IMR-90 (cell line): ENCODE data around the gene ZNF519. TPM values are rescaled to one million over a fixed set of nuclear protein-coding genes. Genes with fewer than 3 reads are reported as not detected.

ENCODE experiments used
- ATAC-seq: fragments of 200-7000 bp; cut with Tn5 transposase; 2 replicates; pipeline ENCODE4 v1.9.1; 2020; ENCODE audit warnings: low read depth, mild to moderate bottlenecking, moderate library complexity
- BruUV-seq: library from RNA; stranded (reverse); fragments of 400-500 nt; replicated peaks from 2 replicates; lab custom pipeline; 2021; lab: Mats Ljungman, UMichigan
- CTCF ChIA-PET: fragments of 300-600 bp; formaldehyde crosslinking; extraction: SDS; loops from one replicate; lab custom pipeline; 2021; ENCODE audit warnings: antibody characterized with exemption; lab: Yijun Ruan, JAX
- POLR2A ChIA-PET: fragments of 300-600 bp; sonication (Branson Sonifier 250); formaldehyde crosslinking; loops from one replicate; lab custom pipeline; 2022; ENCODE audit warnings: antibody characterized with exemption; ENCODE audit not compliant: unreplicated experiment; lab: Charles Lee
- DNase-seq: peaks from one replicate; pipeline ENCODE4 v3.0.0; 2013
- H2AFZ ChIP-seq: replicated peaks from 2 replicates; pipeline ENCODE3; 2013; ENCODE audit warnings: low read length, mild to moderate bottlenecking; ENCODE audit not compliant: poor library complexity
- H2AK5ac ChIP-seq: 2 replicates; pipeline ENCODE4 v1.6.1; 2013; ENCODE audit warnings: low read depth, low read length, inconsistent platforms
- H2AK9ac ChIP-seq: replicated peaks from 2 replicates; pipeline ENCODE3; 2013; ENCODE audit warnings: mild to moderate bottlenecking, low read depth, low read length, moderate library complexity; ENCODE audit not compliant: poor library complexity
- H2BK120ac ChIP-seq: 2 replicates; pipeline ENCODE4 v1.6.1; 2013; ENCODE audit warnings: low read depth, low read length, inconsistent platforms
- H2BK15ac ChIP-seq: 3 replicates; pipeline ENCODE4 v1.6.1; 2013; ENCODE audit warnings: low read depth, low read length, inconsistent platforms
- H2BK20ac ChIP-seq: 2 replicates; pipeline ENCODE4 v1.6.1; 2013; ENCODE audit warnings: low read depth, mild to moderate bottlenecking, inconsistent platforms, low read length, moderate library complexity
- H2BK5ac ChIP-seq: 2 replicates; pipeline ENCODE4 v1.6.1; 2013; ENCODE audit warnings: mild to moderate bottlenecking, low read depth, low read length, inconsistent platforms; ENCODE audit not compliant: poor library complexity, severe bottlenecking
- H3K14ac ChIP-seq: replicated peaks from 2 replicates; pipeline ENCODE4 v1.6.1; 2013; ENCODE audit warnings: low read depth, low read length, inconsistent platforms
- H3K18ac ChIP-seq: 2 replicates; pipeline ENCODE4 v1.6.1; 2013; ENCODE audit warnings: low read depth, low read length, control low read depth
- H3K23ac ChIP-seq: 2 replicates; pipeline ENCODE4 v1.6.1; 2013; ENCODE audit warnings: low read depth, low read length, inconsistent platforms
- H3K27ac ChIP-seq: 2 replicates; pipeline ENCODE4 v1.5.1; 2013; ENCODE audit warnings: mild to moderate bottlenecking, control low read depth, low read length; ENCODE audit not compliant: insufficient read depth
- H3K27me3 ChIP-seq: 2 replicates; pipeline ENCODE4 v1.6.1; 2013; ENCODE audit warnings: low read length; ENCODE audit not compliant: control insufficient read depth, insufficient read depth
- H3K36me3 ChIP-seq: 2 replicates; pipeline ENCODE4 v1.6.1; 2013; ENCODE audit warnings: low read length, mixed read lengths; ENCODE audit not compliant: control insufficient read depth, insufficient read depth
- H3K4ac ChIP-seq: 2 replicates; pipeline ENCODE4 v1.6.1; 2013; ENCODE audit warnings: low read depth, low read length, inconsistent platforms
- H3K4me1 ChIP-seq: 2 replicates; pipeline ENCODE4 v1.6.1; 2013; ENCODE audit warnings: low read length, mixed read lengths; ENCODE audit not compliant: control insufficient read depth, insufficient read depth
- H3K4me2 ChIP-seq: 2 replicates; pipeline ENCODE4 v1.6.1; 2013; ENCODE audit warnings: low read depth, mild to moderate bottlenecking, control low read depth, low read length, moderate library complexity
- H3K4me3 ChIP-seq: 2 replicates; pipeline ENCODE4 v1.5.1; 2013; ENCODE audit warnings: low read depth, mild to moderate bottlenecking, control low read depth, low read length, moderate library complexity; ENCODE audit not compliant: insufficient read depth
- H3K56ac ChIP-seq: 2 replicates; pipeline ENCODE4 v1.6.1; 2013; ENCODE audit warnings: low read length, inconsistent platforms; ENCODE audit not compliant: insufficient read depth; ENCODE audit errors: extremely low read depth
- H3K79me1 ChIP-seq, 2 experiments: 2 replicates each; pipeline ENCODE4 v1.6.1; 2013; ENCODE audit warnings: low read length in 2 of 2, inconsistent platforms in 1 of 2, low read depth in 1 of 2
- H3K9ac ChIP-seq: 2 replicates; pipeline ENCODE4 v1.6.1; 2013; ENCODE audit warnings: low read depth, low read length, control low read depth
- H3K9me1 ChIP-seq: 2 replicates; pipeline ENCODE4 v1.6.1; 2013; ENCODE audit warnings: low read length, inconsistent platforms; ENCODE audit not compliant: insufficient read depth
- H3K9me3 ChIP-seq: 2 replicates; pipeline ENCODE4 v1.6.1; 2013; ENCODE audit warnings: low read length; ENCODE audit not compliant: control insufficient read depth, insufficient read depth
- H4K20me1 ChIP-seq: 2 replicates; pipeline ENCODE4 v1.6.1; 2013; ENCODE audit warnings: low read length, inconsistent platforms; ENCODE audit not compliant: insufficient read depth
- H4K5ac ChIP-seq: 2 replicates; pipeline ENCODE4 v1.6.1; 2013; ENCODE audit warnings: mild to moderate bottlenecking, low read depth, low read length, control low read depth
- H4K8ac ChIP-seq, 2 experiments: 2 replicates each; pipeline ENCODE4 v1.6.1; 2013; ENCODE audit warnings: low read depth in 2 of 2, low read length in 2 of 2, control low read depth in 1 of 2, inconsistent platforms in 1 of 2
- H4K91ac ChIP-seq: 2 replicates; pipeline ENCODE4 v1.6.1; 2013; ENCODE audit warnings: low read depth, low read length, inconsistent platforms; ENCODE audit not compliant: insufficient read depth
- BHLHE40 ChIP-seq: fragments of 150-350 bp; IDR thresholded peaks from 2 replicates; pipeline ENCODE4 v1.6.1; 2016; ENCODE audit warnings: mild to moderate bottlenecking, low read depth, low read length
- CEBPB ChIP-seq: IDR thresholded peaks from 2 replicates; pipeline ENCODE4 v1.6.1; 2012; ENCODE audit warnings: low read depth, low read length, improper control_type of control experiment
- CHD1 ChIP-seq: IDR thresholded peaks from 2 replicates; pipeline ENCODE4 v1.6.1; 2012; ENCODE audit warnings: low read depth, low read length, improper control_type of control experiment
- ELK1 ChIP-seq: fragments of 150-350 bp; IDR thresholded peaks from 2 replicates; pipeline ENCODE4 v1.6.1; 2016; ENCODE audit warnings: low read depth, mild to moderate bottlenecking, low read length, moderate library complexity, borderline replicate concordance
- FOS ChIP-seq: fragments of 150-350 bp; IDR thresholded peaks from 2 replicates; pipeline ENCODE4 v1.6.1; 2016; ENCODE audit warnings: low read depth, low read length
- MXI1 ChIP-seq: IDR thresholded peaks from 2 replicates; pipeline ENCODE4 v1.6.1; 2012; ENCODE audit warnings: low read depth, mild to moderate bottlenecking, low read length, moderate library complexity, borderline replicate concordance
- NFE2L2 ChIP-seq: fragments of 150-350 bp; IDR thresholded peaks from 2 replicates; pipeline ENCODE4 v1.6.1; 2016; ENCODE audit warnings: low read depth, mild to moderate bottlenecking, low read length
- RFX5 ChIP-seq: IDR thresholded peaks from 2 replicates; pipeline ENCODE4 v1.8.0; 2012; ENCODE audit warnings: low read depth, mild to moderate bottlenecking, low read length, moderate library complexity
- SMC3 ChIP-seq: fragments of 150-350 bp; IDR thresholded peaks from 2 replicates; pipeline ENCODE4 v1.6.1; 2016; ENCODE audit warnings: low read depth, mild to moderate bottlenecking, antibody characterized with exemption, low read length, moderate library complexity
- WGBS, 2 experiments: methylation state at CpG; one replicate each; pipeline versions ENCODE4 v1.1.5 to v1.1.7; 2013; ENCODE audit warnings: missing lambda C conversion rate in 2 of 2; ENCODE audit not compliant: insufficient read length in 1 of 2; ENCODE audit errors: extremely low coverage in 2 of 2; 5-methylcytosine and 5-hydroxymethylcytosine counted together
- dilution Hi-C: fragments of 300-500 bp; cut with HindIII; formaldehyde crosslinking; loops from one replicate; pipeline ENCODE4 v1.14.3; 2018; ENCODE audit warnings: low sequenced_read_pairs; ENCODE audit not compliant: unreplicated experiment
- in situ Hi-C: fragments of 300-500 bp; cut with MboI; formaldehyde crosslinking; loops from 3 replicates; pipeline ENCODE4 v1.14.3; 2019; ENCODE audit warnings: low sequenced_read_pairs, inconsistent platforms, mixed read lengths
- intact Hi-C: fragments of 100-400 bp; cut with micrococcal nuclease; formaldehyde crosslinking; loops from 2 replicates; pipeline ENCODE4 v1.10.0; 2022
- polyA plus RNA-seq, 3 experiments: library from polyadenylated mRNA; depleted of rRNA; stranded (reverse); fragments of >200 nt; gene quantifications; 2 replicates each; pipeline ENCODE4 v1.2.3, GENCODE V29; 2012; ENCODE audit warnings: low replicate concordance in 1 of 3
- total RNA-seq: library from RNA; depleted of rRNA; stranded (reverse); fragments of >200 nt; gene quantifications from 2 replicates; pipeline ENCODE4 v1.2.3, GENCODE V29; 2012; rRNA removed

The ZNF519 gene
- total and polyA plus RNA-seq, 2 of the 4 experiments (the other 2 are of a cell fraction) = 2.3 to 4.7 TPM

- Histone ChIP-seq H3K27me3 (no peaks in the 10 kb centered on the region), H3K4ac (no peak overlapping the region), H2BK15ac (no peak overlapping the region), H3K14ac (no peak overlapping the region), H3K9ac (no peak overlapping the region), H2AK5ac (no peak overlapping the region), H3K23ac (no peak overlapping the region), H2AK9ac (no peak overlapping the region), H3K9me3 (peaks cover 14% of the 10 kb centered on the region), H4K20me1 (no peaks in the 10 kb centered on the region), H3K79me1 (no peaks in the 10 kb centered on the region), H3K4me1 (no peaks in the 10 kb centered on the region), H3K36me3 (no peaks in the 10 kb centered on the region), H3K4me3 (no peak overlapping the region), H3K4me2 (no peak overlapping the region), H2BK5ac (no peak overlapping the region), H3K9me1 (no peaks in the 10 kb centered on the region), H3K18ac (no peak overlapping the region), H3K27ac (no peak overlapping the region), H4K5ac (no peak overlapping the region), H4K91ac (no peak overlapping the region), H2AFZ (no peak overlapping the region), H2BK20ac (no peak overlapping the region), H3K56ac (no peak overlapping the region), H2BK120ac (no peak overlapping the region), H4K8ac (no peak overlapping the region)
- TF ChIP-seq CEBPB (no peak), RFX5 (no peak), BHLHE40 (no peak), FOS (no peak), NFE2L2 (no peak), ELK1 (no peak), CHD1 (no peak), SMC3 (no peak), MXI1 (no peak)
- ChIA-PET POLR2A (interaction anchor here (0.6 kb wide), 1 partner anchor 37 kb away, joined by 3 read pairs; no protein-coding TSS in a partner anchor), CTCF (no interaction called here)
- no TSS peak for BruUV-seq
- WGBS, 2 experiments = 16% methylated on average over 2 of the region's 4 CpGs; no CpG with 5 or more reads in 1 of the 2 experiments
- in situ Hi-C loops = no loop called here
- DNase-seq (no peak), ATAC-seq (no peak)
- intact Hi-C loops = no loop called here
- dilution Hi-C loops = no loop called here
Observed at GRCh38 chr18:14053661-14054060, 78.6 kb downstream of the ZNF519 start.

Other genes starting within 250 kb of the ZNF519 start
- gene MC2R, start 216.9 kb downstream of the ZNF519 start, total RNA-seq = not detected in 2 replicates
- gene MC2R, start 216.9 kb downstream of the ZNF519 start, polyA plus RNA-seq (2012; rRNA removed) = not detected in 2 replicates